GM23248 (cell line): Measurements from ENCODE around the gene DST.

Source experiments
- EZH2 ChIP-seq: fragments of 200-600 bp; sonication (generic); IDR thresholded peaks from 2 replicates; pipeline ENCODE4 v1.6.1; 2018; ENCODE audit warnings: antibody characterized with exemption, mild to moderate bottlenecking; ENCODE audit not compliant: insufficient read depth, poor library complexity, severe bottlenecking
- EZH2phosphoT487 ChIP-seq: fragments of 200-600 bp; sonication (generic); IDR thresholded peaks from 2 replicates; pipeline ENCODE4 v1.6.1; 2018; ENCODE audit warnings: antibody characterized with exemption, moderate library complexity, mild to moderate bottlenecking, low read depth; ENCODE audit not compliant: insufficient read depth

DNA sequence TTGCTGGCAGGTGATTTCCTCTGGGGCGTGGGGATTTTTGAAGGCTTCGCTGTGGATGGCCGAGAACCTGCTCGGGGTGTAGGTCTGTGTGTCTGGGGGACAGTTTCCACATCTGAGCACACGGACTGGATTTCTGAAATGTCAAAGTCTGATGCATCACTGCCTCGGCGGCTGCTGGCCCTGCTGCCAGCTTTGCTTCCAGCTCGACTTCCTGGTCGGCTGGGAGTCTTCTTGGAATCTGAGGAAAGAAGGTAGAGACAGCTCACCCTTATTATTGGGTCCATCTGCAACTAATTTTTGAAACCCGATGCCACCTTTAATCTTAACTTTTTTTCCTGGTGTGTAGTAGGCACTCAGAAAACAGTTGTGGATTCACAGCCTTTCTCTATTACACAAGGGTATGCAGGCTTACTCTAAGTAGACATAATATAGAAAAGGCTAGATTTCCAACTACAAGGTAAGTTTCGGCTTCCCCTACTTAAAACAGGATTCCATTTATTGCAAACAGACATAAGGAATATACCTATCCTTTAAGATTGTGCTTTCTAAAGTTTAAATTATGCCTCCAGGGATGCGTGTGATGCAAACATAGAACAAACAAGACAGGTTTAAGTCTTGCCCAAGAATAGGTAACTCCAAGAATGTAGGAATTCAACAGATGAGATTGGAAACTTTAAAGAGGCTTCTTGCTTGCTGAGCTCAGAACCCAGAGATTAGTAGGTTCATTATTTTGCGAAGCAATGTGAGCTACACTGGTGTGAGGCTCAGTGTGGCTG is 183.5 kb downstream of the DST start:
- TF ChIP-seq EZH2 (no peak), EZH2phosphoT487 (no peak)
